Esophagus muscularis mucosa (tissue), 4 donors: ENCODE results near the gene SHF.

Experiments
- EP300 ChIP-seq: sonication (generic); formaldehyde crosslinking; IDR thresholded peaks from one replicate; pipeline ENCODE4 v1.6.1; 2017; ENCODE audit warnings: antibody characterized with exemption
- POLR2A ChIP-seq: fragments of 450-650 bp; IDR thresholded peaks from one replicate; pipeline ENCODE4 v1.6.1; 2017; ENCODE audit warnings: antibody characterized with exemption, moderate library complexity, mild to moderate bottlenecking, low read depth
- POLR2AphosphoS5 ChIP-seq, 2 donors: sonication (generic); formaldehyde crosslinking; IDR thresholded peaks; one replicate each; pipeline ENCODE4 v1.6.1; 2017; ENCODE audit warnings: antibody characterized with exemption in 2 of 2
- TF ChIP-seq, protein P1 (sequence below), 3 experiments: fragments of 200-600 bp in 2 of 3; fragments of 450-650 bp in 1 of 3; sonication (generic) in 2 of 3; IDR thresholded peaks; one replicate each; pipeline ENCODE4 v1.5.1; 2017 to 2019; ENCODE audit warnings: antibody characterized with exemption in 3 of 3, mild to moderate bottlenecking in 2 of 3, moderate library complexity in 1 of 3

DNA sequence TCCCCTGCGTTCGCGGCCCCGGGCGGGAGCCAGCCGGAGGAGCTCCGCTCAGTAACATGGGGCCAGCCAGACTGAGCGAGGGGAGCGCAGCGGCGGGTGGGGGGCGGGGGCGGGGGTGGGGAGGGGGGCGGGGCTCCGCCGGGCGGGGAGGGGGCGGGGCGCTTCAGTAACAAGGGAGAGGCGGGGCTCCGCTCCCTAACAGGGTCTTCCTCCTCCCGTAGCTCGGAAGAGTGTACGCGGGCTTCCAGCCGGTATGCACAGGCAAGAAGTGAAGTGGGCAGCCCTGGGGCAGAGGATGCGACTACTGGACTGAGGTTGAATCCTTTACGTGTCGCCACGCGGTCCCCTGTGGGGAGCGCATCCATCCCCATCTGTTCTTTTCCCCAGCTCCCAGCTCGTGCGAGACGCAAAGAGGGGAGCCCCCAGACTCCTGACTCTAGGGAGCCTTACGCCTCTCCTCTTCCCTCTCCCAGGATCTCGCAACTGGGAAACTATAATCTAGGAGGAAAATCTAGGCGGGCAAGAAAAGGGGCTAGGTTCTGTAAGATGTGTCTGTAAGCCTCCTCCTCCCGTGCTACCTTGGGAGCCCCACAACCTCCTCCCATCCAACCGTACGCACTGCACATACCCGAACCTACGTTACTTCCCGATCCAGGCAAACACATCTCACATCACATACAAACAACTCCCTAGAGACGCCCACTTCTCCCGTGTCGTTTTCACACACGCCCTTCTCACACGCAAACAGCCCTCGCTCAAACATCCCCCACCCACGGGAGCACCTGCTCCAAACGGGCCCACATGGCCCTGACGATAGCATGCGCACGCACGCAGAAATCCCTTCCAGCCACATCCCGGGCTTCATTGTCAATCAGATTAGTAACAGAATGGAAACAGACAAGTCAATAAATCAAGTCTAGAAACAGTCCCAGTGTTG is at the start of gene SHF:
- TF ChIP-seq POLR2A (no peak), POLR2AphosphoS5 (IDR thresholded peaks at IDR 0.05) (peak; percentile 68 to 79), EP300 (no peak)
- TF ChIP-seq, protein P1, sequence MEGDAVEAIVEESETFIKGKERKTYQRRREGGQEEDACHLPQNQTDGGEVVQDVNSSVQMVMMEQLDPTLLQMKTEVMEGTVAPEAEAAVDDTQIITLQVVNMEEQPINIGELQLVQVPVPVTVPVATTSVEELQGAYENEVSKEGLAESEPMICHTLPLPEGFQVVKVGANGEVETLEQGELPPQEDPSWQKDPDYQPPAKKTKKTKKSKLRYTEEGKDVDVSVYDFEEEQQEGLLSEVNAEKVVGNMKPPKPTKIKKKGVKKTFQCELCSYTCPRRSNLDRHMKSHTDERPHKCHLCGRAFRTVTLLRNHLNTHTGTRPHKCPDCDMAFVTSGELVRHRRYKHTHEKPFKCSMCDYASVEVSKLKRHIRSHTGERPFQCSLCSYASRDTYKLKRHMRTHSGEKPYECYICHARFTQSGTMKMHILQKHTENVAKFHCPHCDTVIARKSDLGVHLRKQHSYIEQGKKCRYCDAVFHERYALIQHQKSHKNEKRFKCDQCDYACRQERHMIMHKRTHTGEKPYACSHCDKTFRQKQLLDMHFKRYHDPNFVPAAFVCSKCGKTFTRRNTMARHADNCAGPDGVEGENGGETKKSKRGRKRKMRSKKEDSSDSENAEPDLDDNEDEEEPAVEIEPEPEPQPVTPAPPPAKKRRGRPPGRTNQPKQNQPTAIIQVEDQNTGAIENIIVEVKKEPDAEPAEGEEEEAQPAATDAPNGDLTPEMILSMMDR (IDR thresholded peaks at IDR 0.05): no peak
